Activated naive CD8-positive, alpha-beta T cell treated with anti-CD3 and anti-CD28 coated beads, Interleukin-2, amount 10 ng/mL, durations not matched to agents 7 days and 5 days (primary cell): ENCODE results near the gene PALM. TPM values are rescaled to one million over a fixed set of nuclear protein-coding genes. Genes with fewer than 3 reads are reported as not detected.

Experiments
- total RNA-seq, 2 experiments: library from RNA; stranded (reverse); gene quantifications; one replicate each; pipeline ENCODE4 v1.2.3, GENCODE V29; 2021

Gene PALM
- total RNA-seq, 2 experiments from 2014 or later = not detected

Other genes starting within 250 kb of the PALM start
- under 1 TPM; 0.40 to 0.53 TPM for gene SHC2, start 247.9 kb upstream of the PALM start, total RNA-seq
- gene MADCAM1, start 212.4 kb upstream of the PALM start, total RNA-seq = 1 to 10 TPM in 1 of 2 experiments, under 1 TPM in 1; 0.44 to 1.0 TPM
- gene TPGS1, start 201.4 kb upstream of the PALM start, total RNA-seq = 10 to 100 TPM; 27.0 to 27.2 TPM
- 10 to 100 TPM; 49.2 to 51.5 TPM for gene CDC34, start 177.2 kb upstream of the PALM start, total RNA-seq
- gene GZMM, start 164.9 kb upstream of the PALM start, total RNA-seq = 10 to 100 TPM; 81.5 to 84.5 TPM
- 100 to 1,000 TPM; 183 to 196 TPM for gene BSG, start 136.3 kb upstream of the PALM start, total RNA-seq
- gene HCN2, start 119.1 kb upstream of the PALM start, total RNA-seq = 1 to 10 TPM; 1.0 to 1.2 TPM
- gene POLRMT, start 75.4 kb upstream of the PALM start, total RNA-seq = 10 to 100 TPM; 63.2 to 65.1 TPM
- gene FGF22, start 69.1 kb upstream of the PALM start, total RNA-seq = 1 to 10 TPM in 1 of 2 experiments, under 1 TPM in 1; 0.72 to 1.1 TPM
- gene RNF126, start 45.7 kb upstream of the PALM start, total RNA-seq = 10 to 100 TPM; 79.0 to 84.8 TPM
- 1 to 10 TPM; 2.6 to 2.9 TPM for gene FSTL3, start 32.5 kb upstream of the PALM start, total RNA-seq
- not detected for gene PRSS57, start 13.5 kb upstream of the PALM start, total RNA-seq
- not detected for gene MISP, start 42.2 kb downstream of the PALM start, total RNA-seq
- 100 to 1,000 TPM; 400 to 411 TPM for gene PTBP1, start 88.5 kb downstream of the PALM start, total RNA-seq
- gene PLPPR3, start 113.0 kb downstream of the PALM start, total RNA-seq = not detected
- gene AZU1, start 118.9 kb downstream of the PALM start, total RNA-seq = under 1 TPM in 1 of 2 experiments, not detected in 1; 0.25 TPM
- not detected for gene PRTN3, start 132.1 kb downstream of the PALM start, total RNA-seq
- not detected for gene ELANE, start 143.4 kb downstream of the PALM start, total RNA-seq
- 1 to 10 TPM; 4.4 to 5.5 TPM for gene CFD, start 150.7 kb downstream of the PALM start, total RNA-seq
- gene MED16, start 184.3 kb downstream of the PALM start, total RNA-seq = 10 to 100 TPM; 53.6 to 72.7 TPM
- not detected for gene RNU6-9, start 184.5 kb downstream of the PALM start, total RNA-seq
- gene R3HDM4, start 204.3 kb downstream of the PALM start, total RNA-seq = 100 to 1,000 TPM; 108 to 113 TPM
- gene KISS1R, start 208.4 kb downstream of the PALM start, total RNA-seq = 1 to 10 TPM; 2.9 to 3.1 TPM
- gene ARID3A, start 217.1 kb downstream of the PALM start, total RNA-seq = 10 to 100 TPM; 28.7 to 33.2 TPM